Mesendoderm (in vitro differentiated cells): ENCODE measurements around the gene SLC2A6.
"Not testable (repeated sequence)": the region's sequence is repeated elsewhere in the genome, so short reads cannot be mapped to it uniquely, and the experiment has no call there.

Experiments used
- DNase-seq: peaks from one replicate; pipeline ENCODE4 v3.0.0; 2013
- H2AK5ac ChIP-seq: 2 replicates; pipeline ENCODE4 v1.6.1; 2013; ENCODE audit warnings: low read length, inconsistent platforms
- H2BK120ac ChIP-seq: 2 replicates; pipeline ENCODE4 v1.6.1; 2013; ENCODE audit warnings: low read depth, mild to moderate bottlenecking, low read length, moderate library complexity, mixed read lengths
- H2BK15ac ChIP-seq: replicated peaks from 2 replicates; pipeline ENCODE4 v1.6.1; 2013; ENCODE audit warnings: low read depth, mild to moderate bottlenecking, moderate library complexity
- H2BK5ac ChIP-seq: 2 replicates; pipeline ENCODE4 v1.6.1; 2013; ENCODE audit warnings: low read length, inconsistent platforms
- H3K18ac ChIP-seq: 2 replicates; pipeline ENCODE4 v1.6.1; 2013; ENCODE audit warnings: mild to moderate bottlenecking, low read length, mixed read lengths
- H3K23ac ChIP-seq: one replicate; pipeline ENCODE4 v1.6.1; 2013; ENCODE audit warnings: low read length
- H3K27ac ChIP-seq: 2 replicates; pipeline ENCODE4 v1.5.1; 2013; ENCODE audit warnings: low read depth, mild to moderate bottlenecking, inconsistent platforms, low read length, moderate library complexity
- H3K27me3 ChIP-seq: 2 replicates; pipeline ENCODE4 v1.6.1; 2013; ENCODE audit warnings: low read length, control low read depth, mild to moderate bottlenecking, inconsistent platforms; ENCODE audit not compliant: insufficient read depth, poor library complexity
- H3K36me3 ChIP-seq: 2 replicates; pipeline ENCODE4 v1.6.1; 2013; ENCODE audit warnings: low read length, inconsistent platforms; ENCODE audit not compliant: control insufficient read depth, insufficient read depth
- H3K4ac ChIP-seq: one replicate; pipeline ENCODE4 v1.6.1; 2013; ENCODE audit warnings: low read depth, mild to moderate bottlenecking, low read length, moderate library complexity
- H3K4me1 ChIP-seq: 2 replicates; pipeline ENCODE4 v1.6.1; 2013; ENCODE audit warnings: low read depth, low read length, inconsistent platforms; ENCODE audit not compliant: control insufficient read depth
- H3K4me2 ChIP-seq: 2 replicates; pipeline ENCODE4 v1.6.1; 2013; ENCODE audit warnings: low read length
- H3K4me3 ChIP-seq: 2 replicates; pipeline ENCODE4 v1.5.1; 2013; ENCODE audit warnings: mild to moderate bottlenecking, low read length
- H3K56ac ChIP-seq: one replicate; pipeline ENCODE4 v1.6.1; 2013; ENCODE audit warnings: low read length
- H3K79me1 ChIP-seq: 2 replicates; pipeline ENCODE4 v1.6.1; 2013; ENCODE audit warnings: low read length, inconsistent platforms
- H3K79me2 ChIP-seq: 2 replicates; pipeline ENCODE4 v1.6.1; 2013; ENCODE audit warnings: mild to moderate bottlenecking, low read length; ENCODE audit not compliant: control insufficient read depth, insufficient read depth
- H3K9ac ChIP-seq: 2 replicates; pipeline ENCODE4 v1.6.1; 2013; ENCODE audit warnings: low read length, inconsistent platforms
- H4K5ac ChIP-seq: one replicate; pipeline ENCODE4 v1.6.1; 2013; ENCODE audit warnings: low read length
- H4K8ac ChIP-seq: one replicate; pipeline ENCODE4 v1.6.1; 2013; ENCODE audit warnings: low read depth, mild to moderate bottlenecking, control low read depth, low read length, moderate library complexity
- WGBS: extraction: QIAGEN DNeasy Blood & Tissue Kit; methylation state at CpG from one replicate; pipeline ENCODE4 v1.1.7; 2013; ENCODE audit warnings: low lambda C conversion rate, missing lambda C conversion rate; ENCODE audit not compliant: insufficient coverage; ENCODE audit errors: extremely low coverage; 5-methylcytosine and 5-hydroxymethylcytosine counted together

The SLC2A6 gene

GRCh38 chr9:133454943-133455673 lies 23.8 kb downstream of the SLC2A6 start:
- no peaks in the 10 kb centered on the region for H3K27me3 ChIP-seq
- H3K56ac ChIP-seq, result no peak overlapping the region
- H3K4me2 ChIP-seq, result no peak overlapping the region
- no peak overlapping the region for H4K8ac ChIP-seq
- no CpG with 5 or more reads among the region's 20 CpGs for WGBS
- no peak overlapping the region for H2BK120ac ChIP-seq
- H2AK5ac ChIP-seq, result no peak overlapping the region
- H3K18ac ChIP-seq, result no peak overlapping the region
- no peak overlapping the region for H2BK5ac ChIP-seq
- no peaks in the 10 kb centered on the region for H3K79me2 ChIP-seq
- H3K9ac ChIP-seq, result no peak overlapping the region
- H3K23ac ChIP-seq, result no peak overlapping the region
- no peaks in the 10 kb centered on the region for H3K4me1 ChIP-seq
- no peak overlapping the region for H3K4ac ChIP-seq
- no peaks in the 10 kb centered on the region for H3K79me1 ChIP-seq
- no peak overlapping the region for H3K4me3 ChIP-seq
- H4K5ac ChIP-seq, result no peak overlapping the region
- no peak overlapping the region for H3K27ac ChIP-seq
- H3K36me3 ChIP-seq, result no peaks in the 10 kb centered on the region
- DNase-seq, result no peak
- no peak overlapping the region for H2BK15ac ChIP-seq

GRCh38 chr9:133454325-133454724 lies 24.6 kb downstream of the SLC2A6 start:
- Histone ChIP-seq H3K27ac (no peak overlapping the region), H3K23ac (no peak overlapping the region), H3K4me2 (no peak overlapping the region), H3K4ac (no peak overlapping the region), H2BK5ac (no peak overlapping the region), H3K79me1 (no peaks in the 10 kb centered on the region), H2BK15ac (no peak overlapping the region), H3K56ac (no peak overlapping the region), H3K36me3 (no peaks in the 10 kb centered on the region), H3K79me2 (no peaks in the 10 kb centered on the region), H3K4me1 (no peaks in the 10 kb centered on the region), H4K5ac (no peak overlapping the region), H3K4me3 (no peak overlapping the region), H2AK5ac (no peak overlapping the region), H3K9ac (no peak overlapping the region), H4K8ac (no peak overlapping the region), H2BK120ac (no peak overlapping the region), H3K27me3 (no peaks in the 10 kb centered on the region), H3K18ac (no peak overlapping the region)
- WGBS, result no CpG with 5 or more reads among the region's 19 CpGs
- DNase-seq, result no peak

- no peak overlapping the region for H3K56ac ChIP-seq
- no peak overlapping the region for H2BK15ac ChIP-seq
- H3K4me3 ChIP-seq, result no peak overlapping the region
- H3K79me2 ChIP-seq, result no peaks in the 10 kb centered on the region
- DNase-seq, result no peak
- no peak overlapping the region for H4K8ac ChIP-seq
- no peak overlapping the region for H3K9ac ChIP-seq
- H3K27ac ChIP-seq, result no peak overlapping the region
- H2AK5ac ChIP-seq, result no peak overlapping the region
- no peak overlapping the region for H3K23ac ChIP-seq
- H3K4ac ChIP-seq, result no peak overlapping the region
- no peak overlapping the region for H4K5ac ChIP-seq
- H3K18ac ChIP-seq, result no peak overlapping the region
- H2BK5ac ChIP-seq, result no peak overlapping the region
- no CpG with 5 or more reads among the region's 11 CpGs for WGBS
- no peaks in the 10 kb centered on the region for H3K36me3 ChIP-seq
- H3K4me2 ChIP-seq, result no peak overlapping the region
- no peaks in the 10 kb centered on the region for H3K4me1 ChIP-seq
- no peaks in the 10 kb centered on the region for H3K79me1 ChIP-seq
- H3K27me3 ChIP-seq, result no peaks in the 10 kb centered on the region
- H2BK120ac ChIP-seq, result no peak overlapping the region
These were observed 25.2 kb downstream of the SLC2A6 start for GRCh38 chr9:133453651-133454050.

- H3K27me3 ChIP-seq, result no peaks in the 10 kb centered on the region
- H3K18ac ChIP-seq, result no peak overlapping the region
- no peaks in the 10 kb centered on the region for H3K79me2 ChIP-seq
- no peak overlapping the region for H4K5ac ChIP-seq
- H3K4ac ChIP-seq, result no peak overlapping the region
- H3K27ac ChIP-seq, result no peak overlapping the region
- no peaks in the 10 kb centered on the region for H3K36me3 ChIP-seq
- H2BK120ac ChIP-seq, result no peak overlapping the region
- no peak overlapping the region for H3K56ac ChIP-seq
- H3K23ac ChIP-seq, result no peak overlapping the region
- H2BK15ac ChIP-seq, result no peak overlapping the region
- no CpG with 5 or more reads among the region's 7 CpGs for WGBS
- no peak overlapping the region for H2AK5ac ChIP-seq
- H3K4me3 ChIP-seq, result no peak overlapping the region
- H3K4me1 ChIP-seq, result no peaks in the 10 kb centered on the region
- no peaks in the 10 kb centered on the region for H3K79me1 ChIP-seq
- DNase-seq, result no peak
- H2BK5ac ChIP-seq, result no peak overlapping the region
- H3K9ac ChIP-seq, result no peak overlapping the region
- no peak overlapping the region for H4K8ac ChIP-seq
- no peak overlapping the region for H3K4me2 ChIP-seq
These were observed 26.3 kb downstream of the SLC2A6 start for GRCh38 chr9:133452562-133452961.

GRCh38 chr9:133451865-133452264 lies 27.0 kb downstream of the SLC2A6 start:
- not testable (repeated sequence) for H4K8ac ChIP-seq, H3K27ac ChIP-seq, H2BK120ac ChIP-seq, H3K36me3 ChIP-seq, H3K4me1 ChIP-seq, H3K79me1 ChIP-seq, H3K23ac ChIP-seq, H3K4ac ChIP-seq, DNase-seq, H3K18ac ChIP-seq, H3K56ac ChIP-seq, H3K27me3 ChIP-seq, H4K5ac ChIP-seq, H2BK5ac ChIP-seq, H3K79me2 ChIP-seq, H3K4me2 ChIP-seq, H2AK5ac ChIP-seq, H2BK15ac ChIP-seq, H3K4me3 ChIP-seq, H3K9ac ChIP-seq
- WGBS, result no CpG with 5 or more reads among the region's 5 CpGs

- WGBS, result no CpG with 5 or more reads among the region's 12 CpGs
- no peak overlapping the region for H3K27ac ChIP-seq
- no peak overlapping the region for H3K4me2 ChIP-seq
- H3K4me1 ChIP-seq, result no peaks in the 10 kb centered on the region
- H2BK120ac ChIP-seq, result no peak overlapping the region
- H3K23ac ChIP-seq, result no peak overlapping the region
- no peak overlapping the region for H2BK15ac ChIP-seq
- no peak overlapping the region for H3K56ac ChIP-seq
- no peak overlapping the region for H3K18ac ChIP-seq
- H3K79me1 ChIP-seq, result no peaks in the 10 kb centered on the region
- DNase-seq, result no peak
- no peak overlapping the region for H4K5ac ChIP-seq
- no peak overlapping the region for H3K4ac ChIP-seq
- H3K36me3 ChIP-seq, result no peaks in the 10 kb centered on the region
- no peak overlapping the region for H4K8ac ChIP-seq
- H3K27me3 ChIP-seq, result no peaks in the 10 kb centered on the region
- H3K4me3 ChIP-seq, result no peak overlapping the region
- no peaks in the 10 kb centered on the region for H3K79me2 ChIP-seq
- H3K9ac ChIP-seq, result no peak overlapping the region
- no peak overlapping the region for H2BK5ac ChIP-seq
- no peak overlapping the region for H2AK5ac ChIP-seq
These were observed 29.1 kb downstream of the SLC2A6 start for GRCh38 chr9:133449760-133450159.
